Measurements from ENCODE around the gene KCTD13. TPM values are rescaled to one million over a fixed set of nuclear protein-coding genes. Genes with fewer than 3 reads are reported as not detected.

KCTD13 gene
- total RNA-seq, 6 donors from 2014 or later: 15.5 to 71.2 (median 24.4) TPM

DNA sequence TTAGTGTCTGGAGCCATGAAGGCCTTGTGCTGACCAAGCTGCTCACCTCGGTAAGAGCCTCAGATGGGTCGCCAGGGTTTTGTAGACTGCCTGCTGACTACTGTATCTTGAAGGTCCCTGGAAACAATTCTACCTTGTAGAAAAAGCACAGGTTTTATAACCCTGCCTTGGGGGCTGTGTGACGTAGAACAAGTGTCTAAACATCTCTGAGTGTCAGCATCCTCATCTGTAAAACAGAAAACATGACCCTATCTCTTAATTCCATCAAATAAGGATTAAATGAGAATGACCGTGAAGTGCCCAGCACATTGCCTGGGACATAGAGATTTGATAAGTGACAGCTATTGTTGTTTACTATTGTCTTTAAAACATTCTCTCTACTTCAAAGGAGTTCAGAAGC is 42.2 kb upstream of the KCTD13 start:
- TF ChIP-seq, protein P1, sequence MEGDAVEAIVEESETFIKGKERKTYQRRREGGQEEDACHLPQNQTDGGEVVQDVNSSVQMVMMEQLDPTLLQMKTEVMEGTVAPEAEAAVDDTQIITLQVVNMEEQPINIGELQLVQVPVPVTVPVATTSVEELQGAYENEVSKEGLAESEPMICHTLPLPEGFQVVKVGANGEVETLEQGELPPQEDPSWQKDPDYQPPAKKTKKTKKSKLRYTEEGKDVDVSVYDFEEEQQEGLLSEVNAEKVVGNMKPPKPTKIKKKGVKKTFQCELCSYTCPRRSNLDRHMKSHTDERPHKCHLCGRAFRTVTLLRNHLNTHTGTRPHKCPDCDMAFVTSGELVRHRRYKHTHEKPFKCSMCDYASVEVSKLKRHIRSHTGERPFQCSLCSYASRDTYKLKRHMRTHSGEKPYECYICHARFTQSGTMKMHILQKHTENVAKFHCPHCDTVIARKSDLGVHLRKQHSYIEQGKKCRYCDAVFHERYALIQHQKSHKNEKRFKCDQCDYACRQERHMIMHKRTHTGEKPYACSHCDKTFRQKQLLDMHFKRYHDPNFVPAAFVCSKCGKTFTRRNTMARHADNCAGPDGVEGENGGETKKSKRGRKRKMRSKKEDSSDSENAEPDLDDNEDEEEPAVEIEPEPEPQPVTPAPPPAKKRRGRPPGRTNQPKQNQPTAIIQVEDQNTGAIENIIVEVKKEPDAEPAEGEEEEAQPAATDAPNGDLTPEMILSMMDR (IDR thresholded peaks at IDR 0.05): no peak
- TF ChIP-seq POLR2AphosphoS5 (IDR thresholded peaks at IDR 0.05): no peak
- no peak for TF ChIP-seq EP300 (IDR thresholded peaks at IDR 0.05)
- TF ChIP-seq POLR2A (IDR thresholded peaks at IDR 0.05): no peak
- H3K36me3 ChIP-seq: peaks cover 10 to 65% (median 27%) of the 10 kb centered on the region in 4 donors

DNA sequence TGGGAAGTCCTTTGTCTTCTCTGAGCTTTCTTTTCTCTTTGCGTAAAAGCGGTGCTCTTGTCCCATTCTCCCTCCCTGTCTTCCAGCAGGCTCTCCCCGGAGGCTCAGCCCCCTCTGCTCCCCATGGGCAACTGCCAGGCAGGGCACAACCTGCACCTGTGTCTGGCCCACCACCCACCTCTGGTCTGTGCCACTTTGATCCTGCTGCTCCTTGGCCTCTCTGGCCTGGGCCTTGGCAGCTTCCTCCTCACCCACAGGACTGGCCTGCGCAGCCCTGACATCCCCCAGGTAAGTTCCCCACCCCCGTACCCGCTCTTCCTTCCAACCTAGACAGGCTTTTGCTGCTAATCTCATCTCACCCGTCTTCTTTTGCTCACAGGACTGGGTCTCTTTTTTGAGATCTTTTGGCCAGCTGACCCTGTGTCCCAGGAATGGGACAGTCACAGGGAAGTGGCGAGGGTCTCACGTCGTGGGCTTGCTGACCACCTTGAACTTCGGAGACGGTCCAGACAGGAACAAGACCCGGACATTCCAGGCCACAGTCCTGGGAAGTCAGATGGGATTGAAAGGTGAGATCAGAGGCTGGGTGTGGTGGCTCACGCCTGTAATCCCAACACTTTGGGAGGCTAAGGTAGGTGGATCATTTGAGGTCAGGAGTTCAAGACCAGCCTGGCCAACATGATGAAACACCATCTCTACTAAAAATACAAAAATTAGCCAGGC is 37.2 kb upstream of the KCTD13 start:
- ATAC-seq (ENCODE audit: low FRiP score in 2 of 2) (no peak), DNase-seq (no peak)
- no peaks in the 10 kb centered on the region for H3K9me3 ChIP-seq
- peaks cover 2 to 31% (median 6%) of the 10 kb centered on the region in 4 donors for H3K36me3 ChIP-seq
- peak overlapping the region; percentile 53 to 89 (median 74) for H3K4me3 ChIP-seq
- H3K4me1 ChIP-seq: peaks cover 15 to 42% (median 21%) of the 10 kb centered on the region in 4 donors
- H3K27ac ChIP-seq: peak overlapping the region; percentile 87 to 97 (median 91)
- no peaks in the 10 kb centered on the region for H3K27me3 ChIP-seq
- 78 to 83% methylated on average over 14 of the region's 14 CpGs for WGBS, 2 donors
- TF ChIP-seq POLR2A (IDR thresholded peaks at IDR 0.05) (no peak), POLR2AphosphoS5 (IDR thresholded peaks at IDR 0.05) (no peak)
- TF ChIP-seq, protein P1 (IDR thresholded peaks at IDR 0.05): no peak

More for the DNA sequence above, 42.2 kb upstream of the KCTD13 start:
- no peak for DNase-seq
- WGBS, 2 donors: 93 to 94% methylated on average over 4 of the region's 4 CpGs
- Histone ChIP-seq H3K9me3 (no peaks in the 10 kb centered on the region), H3K27ac (no peak overlapping the region), H3K4me1 (peaks cover 5 to 31% (median 15%) of the 10 kb centered on the region in 4 donors), H3K4me3 (no peak overlapping the region), H3K27me3 (no peaks in the 10 kb centered on the region)
- no peak for ATAC-seq (ENCODE audit: low FRiP score in 2 of 2)

DNA sequence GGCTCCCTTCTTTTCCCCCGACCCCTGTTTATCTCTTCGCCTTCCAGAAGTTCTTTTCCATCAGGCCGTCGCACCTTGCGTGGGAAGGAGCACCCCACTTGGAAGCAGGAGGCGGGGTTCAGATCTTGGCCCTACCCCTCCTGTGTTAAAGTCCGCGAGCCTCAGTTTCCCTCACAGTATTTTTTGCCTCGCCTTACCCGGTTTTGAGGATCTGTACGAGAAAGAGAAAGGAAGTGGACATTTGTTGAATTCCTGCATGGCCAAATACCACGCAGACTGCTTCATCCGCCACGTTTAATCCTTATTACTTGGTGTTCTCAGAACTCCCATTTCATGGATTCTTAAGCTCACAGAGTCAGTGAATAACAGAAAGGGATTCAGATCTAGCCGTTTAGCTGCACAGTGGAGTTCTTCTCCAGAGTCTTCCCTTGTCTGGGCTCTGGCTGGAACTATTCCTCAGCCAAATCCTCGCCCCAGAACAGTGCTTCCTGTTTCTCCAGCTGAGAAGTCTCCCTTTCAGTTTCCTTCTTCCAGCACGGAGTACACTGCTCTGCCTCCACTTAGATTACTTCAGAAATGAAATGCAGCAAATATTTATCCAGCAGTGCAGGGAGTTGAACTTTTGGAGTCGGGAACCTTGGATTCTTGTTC is 36.4 kb upstream of the KCTD13 start:
- DNase-seq (peak in 1 of 2 donors; percentile 37), ATAC-seq (ENCODE audit: low FRiP score in 2 of 2) (peak; percentile 71 to 76)
- no peaks in the 10 kb centered on the region for H3K27me3 ChIP-seq
- peak overlapping the region; percentile 87 to 97 (median 91) for H3K27ac ChIP-seq
- H3K4me3 ChIP-seq: peak overlapping the region; percentile 53 to 89 (median 74)
- H3K4me1 ChIP-seq: peaks cover 15 to 42% (median 21%) of the 10 kb centered on the region in 4 donors
- H3K36me3 ChIP-seq: peaks cover 0 to 24% (median 1%) of the 10 kb centered on the region in 4 donors
- H3K9me3 ChIP-seq: no peaks in the 10 kb centered on the region
- WGBS, 2 donors: 4 to 7% methylated on average over 18 of the region's 18 CpGs
- TF ChIP-seq POLR2AphosphoS5 (IDR thresholded peaks at IDR 0.05): no peak
- peak in 1 of 4 donors; percentile 4 for TF ChIP-seq POLR2A (IDR thresholded peaks at IDR 0.05)

GRCh38 chr16:29961479-29962343 is 35.7 kb upstream of the KCTD13 start, which contains the start of gene TMEM219:
Gene TMEM219, plus strand, starts transcription at chr16:29962079. Its CDS starts 1,065 bp downstream, at chr16:29963144.
- H3K27me3 ChIP-seq: no peaks in the 10 kb centered on the region
- peak within 1 kb of the TSS; percentile 53 to 89 (median 74) for H3K4me3 ChIP-seq
- ATAC-seq (ENCODE audit: low FRiP score in 2 of 2): peak; percentile 96 to 98
- DNase-seq: peak; percentile 91 to 99
- 0 to 1% methylated on average over 25 to 55 of the region's 75 CpGs for WGBS, 2 donors
- H3K4me1 ChIP-seq: peaks cover 15 to 42% (median 21%) of the 10 kb centered on the region in 4 donors
- TF ChIP-seq POLR2A (IDR thresholded peaks at IDR 0.05) (peak in 2 of 4 donors; percentile 76 to 84), POLR2AphosphoS5 (IDR thresholded peaks at IDR 0.05) (peak; percentile 74 to 86), EP300 (IDR thresholded peaks at IDR 0.05) (no peak)
- TF ChIP-seq, protein P1 (IDR thresholded peaks at IDR 0.05): peak; percentile 53 to 93 (median 90)
- H3K9me3 ChIP-seq: no peaks in the 10 kb centered on the region
- H3K36me3 ChIP-seq: peaks cover 0 to 16% (median 1%) of the 10 kb centered on the region in 4 donors
- peak within 1 kb of the TSS; percentile 87 to 97 (median 91) for H3K27ac ChIP-seq
